ENCODE results near the gene SPDEF. TPM values are rescaled to one million over a fixed set of nuclear protein-coding genes. Genes with fewer than 3 reads are reported as not detected.

SPDEF gene
- total RNA-seq, 2 experiments from 2014 or later = not detected

DNA sequence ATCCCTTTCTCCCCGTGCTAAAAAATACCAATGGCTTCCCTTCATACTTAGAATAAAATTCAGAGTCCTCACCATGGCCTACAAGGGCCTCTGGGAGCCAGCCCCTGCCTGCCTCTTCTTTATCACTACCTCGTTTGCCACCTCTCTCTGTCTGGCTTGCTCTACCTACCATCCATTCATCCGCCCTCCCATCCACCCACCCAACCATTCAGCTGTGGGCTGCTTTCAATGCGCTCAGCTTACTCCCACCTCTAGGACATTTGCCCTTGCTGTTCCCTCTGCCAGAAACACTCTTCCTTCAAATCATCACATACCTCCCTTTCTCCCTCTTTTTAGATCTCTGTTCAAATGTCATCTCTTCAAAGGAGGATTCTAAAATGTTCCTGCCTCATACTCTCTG lies 45.8 kb downstream of the SPDEF start:
- H3K27me3 Mint-ChIP-seq = no peaks in the 10 kb centered on the region
- H3K4me3 Mint-ChIP-seq = no peak overlapping the region
- peaks cover 2% of the 10 kb centered on the region for H3K36me3 Mint-ChIP-seq (ENCODE audit: low read depth)
- intact Hi-C loops (cut with micrococcal nuclease) = no loop called here
- ATAC-seq (no peak), DNase-seq (no peak)
- TF ChIP-seq, protein P1, sequence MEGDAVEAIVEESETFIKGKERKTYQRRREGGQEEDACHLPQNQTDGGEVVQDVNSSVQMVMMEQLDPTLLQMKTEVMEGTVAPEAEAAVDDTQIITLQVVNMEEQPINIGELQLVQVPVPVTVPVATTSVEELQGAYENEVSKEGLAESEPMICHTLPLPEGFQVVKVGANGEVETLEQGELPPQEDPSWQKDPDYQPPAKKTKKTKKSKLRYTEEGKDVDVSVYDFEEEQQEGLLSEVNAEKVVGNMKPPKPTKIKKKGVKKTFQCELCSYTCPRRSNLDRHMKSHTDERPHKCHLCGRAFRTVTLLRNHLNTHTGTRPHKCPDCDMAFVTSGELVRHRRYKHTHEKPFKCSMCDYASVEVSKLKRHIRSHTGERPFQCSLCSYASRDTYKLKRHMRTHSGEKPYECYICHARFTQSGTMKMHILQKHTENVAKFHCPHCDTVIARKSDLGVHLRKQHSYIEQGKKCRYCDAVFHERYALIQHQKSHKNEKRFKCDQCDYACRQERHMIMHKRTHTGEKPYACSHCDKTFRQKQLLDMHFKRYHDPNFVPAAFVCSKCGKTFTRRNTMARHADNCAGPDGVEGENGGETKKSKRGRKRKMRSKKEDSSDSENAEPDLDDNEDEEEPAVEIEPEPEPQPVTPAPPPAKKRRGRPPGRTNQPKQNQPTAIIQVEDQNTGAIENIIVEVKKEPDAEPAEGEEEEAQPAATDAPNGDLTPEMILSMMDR (IDR thresholded peaks at IDR 0.05) = no peak
- H3K4me1 Mint-ChIP-seq (ENCODE audit: low read depth) = no peaks in the 10 kb centered on the region
- ChIA-PET CTCF (interaction anchor here (0.6 kb wide), 1 partner anchor 27 kb away, joined by 3 read pairs; no protein-coding TSS in a partner anchor), POLR2A (no interaction called here)
- no peak overlapping the region for H3K27ac Mint-ChIP-seq
- H3K9me3 Mint-ChIP-seq = peaks cover 5% of the 10 kb centered on the region

DNA sequence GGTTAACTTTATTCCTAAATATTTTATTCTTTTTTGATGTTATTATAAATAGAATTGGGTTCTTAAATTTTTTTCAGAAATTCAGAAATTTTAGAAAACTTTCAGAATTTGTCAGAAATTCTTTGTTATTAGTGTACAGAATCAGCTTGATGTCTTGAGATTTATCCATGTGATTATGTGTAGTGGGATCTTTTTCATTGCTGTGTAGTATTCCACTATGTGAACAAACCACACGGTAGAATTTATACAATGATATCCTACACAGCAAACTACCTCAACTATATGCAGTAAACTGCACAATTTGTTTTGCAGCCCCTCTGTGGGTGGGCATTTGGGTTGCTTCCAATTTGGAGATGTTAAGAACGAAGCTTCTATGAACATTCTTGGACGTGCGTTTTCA lies 46.3 kb downstream of the SPDEF start:
- POLR2A ChIA-PET = no interaction called here
- TF ChIP-seq, protein P1 (IDR thresholded peaks at IDR 0.05) = no peak
- no peak overlapping the region for H3K4me3 Mint-ChIP-seq
- H3K9me3 Mint-ChIP-seq = peaks cover 5% of the 10 kb centered on the region
- no peaks in the 10 kb centered on the region for H3K27me3 Mint-ChIP-seq
- intact Hi-C loops (cut with micrococcal nuclease) = no loop called here
- peaks cover 2% of the 10 kb centered on the region for H3K36me3 Mint-ChIP-seq (ENCODE audit: low read depth)
- DNase-seq (no peak), ATAC-seq (no peak)
- H3K27ac Mint-ChIP-seq = no peak overlapping the region
- H3K4me1 Mint-ChIP-seq (ENCODE audit: low read depth) = no peaks in the 10 kb centered on the region
- CTCF ChIA-PET = interaction anchor here (0.6 kb wide), 1 partner anchor 26 kb away, joined by 3 read pairs; no protein-coding TSS in a partner anchor

DNA sequence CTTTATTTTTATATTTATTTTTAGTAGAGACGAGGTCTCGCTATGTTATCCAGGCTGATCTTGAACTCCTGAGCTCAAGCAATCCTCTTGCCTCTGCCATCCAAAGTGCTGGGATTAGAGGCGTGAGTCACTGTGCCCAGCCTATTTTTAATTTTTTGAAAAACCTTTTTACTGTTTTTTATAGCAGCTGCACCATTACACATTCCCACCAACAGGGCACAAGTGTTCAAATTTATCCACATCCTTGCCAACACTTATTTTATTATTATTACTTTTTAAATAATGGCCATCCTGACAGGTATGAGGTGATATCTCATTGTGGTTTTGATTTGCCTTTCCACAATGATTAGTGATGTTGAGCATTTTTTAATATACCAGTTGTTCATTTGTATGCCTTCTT lies 47.7 kb downstream of the SPDEF start:
- CTCF ChIA-PET = no interaction called here
- intact Hi-C loops (cut with micrococcal nuclease) = no loop called here
- no peaks in the 10 kb centered on the region for H3K4me1 Mint-ChIP-seq (ENCODE audit: low read depth)
- TF ChIP-seq, protein P1 (IDR thresholded peaks at IDR 0.05) = no peak
- H3K27me3 Mint-ChIP-seq = no peaks in the 10 kb centered on the region
- DNase-seq (no peak), ATAC-seq (no peak)
- H3K4me3 Mint-ChIP-seq = no peak overlapping the region
- peaks cover 5% of the 10 kb centered on the region for H3K9me3 Mint-ChIP-seq
- H3K27ac Mint-ChIP-seq = no peak overlapping the region
- POLR2A ChIA-PET = no interaction called here
- peaks cover 2% of the 10 kb centered on the region for H3K36me3 Mint-ChIP-seq (ENCODE audit: low read depth)

DNA sequence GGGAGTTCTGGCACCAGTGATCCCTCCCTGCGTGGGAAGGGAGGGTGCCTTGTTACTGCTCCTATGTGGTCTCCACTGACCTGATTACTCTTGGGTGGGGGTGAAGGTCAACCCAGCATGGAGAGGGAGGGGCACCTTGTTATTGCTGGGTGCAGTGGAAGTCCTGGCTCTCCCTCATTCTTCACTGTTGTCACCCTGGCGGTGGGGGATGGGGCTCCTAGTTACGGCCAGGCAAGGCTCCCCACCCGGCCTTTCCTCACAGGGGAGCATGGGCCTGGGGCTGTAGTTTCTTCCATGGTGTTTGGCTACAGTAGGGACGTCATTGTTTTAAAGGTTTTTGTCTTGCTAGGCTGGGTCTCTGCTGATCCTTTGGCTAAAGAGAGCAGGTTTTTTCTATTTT lies 49.4 kb downstream of the SPDEF start:
- no peak for DNase-seq
- Mint-ChIP-seq H3K4me1 (ENCODE audit: low read depth) (no peaks in the 10 kb centered on the region), H3K27me3 (no peaks in the 10 kb centered on the region), H3K36me3 (ENCODE audit: low read depth) (peaks cover 2% of the 10 kb centered on the region), H3K9me3 (peaks cover 8% of the 10 kb centered on the region), H3K4me3 (no peak overlapping the region), H3K27ac (no peak overlapping the region)
- intact Hi-C loops (cut with micrococcal nuclease) = no loop called here
- TF ChIP-seq, protein P1 (IDR thresholded peaks at IDR 0.05) = no peak
- ATAC-seq = no peak
- CTCF ChIA-PET = no interaction called here
- POLR2A ChIA-PET = no interaction called here

DNA sequence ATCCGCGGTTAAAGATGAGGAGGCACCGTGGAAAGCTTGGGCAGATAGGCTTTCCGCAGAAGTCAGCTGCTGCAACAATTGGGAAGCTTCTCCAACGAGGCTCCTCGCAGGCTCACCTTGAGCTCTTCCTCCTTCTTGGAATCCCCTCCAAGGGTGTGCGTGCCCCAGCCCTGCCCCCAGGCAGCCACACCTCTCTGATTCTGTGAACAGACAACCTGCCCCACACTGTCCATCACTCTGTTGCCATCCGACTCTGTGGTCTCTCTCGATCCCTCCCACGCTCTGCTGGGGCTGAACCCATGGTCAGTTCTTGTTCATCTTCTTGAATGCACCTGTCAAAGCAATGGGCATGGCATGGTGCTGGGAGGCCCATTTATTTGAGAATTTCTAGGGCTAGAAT lies 58.7 kb downstream of the SPDEF start:
- CTCF ChIA-PET = no interaction called here
- DNase-seq (no peak), ATAC-seq (no peak)
- Mint-ChIP-seq H3K36me3 (ENCODE audit: low read depth) (no peaks in the 10 kb centered on the region), H3K27me3 (no peaks in the 10 kb centered on the region), H3K4me1 (ENCODE audit: low read depth) (no peaks in the 10 kb centered on the region), H3K9me3 (peaks cover 6% of the 10 kb centered on the region), H3K4me3 (no peak overlapping the region), H3K27ac (no peak overlapping the region)
- intact Hi-C loops (cut with micrococcal nuclease) = no loop called here
- POLR2A ChIA-PET = no interaction called here
- TF ChIP-seq, protein P1 (IDR thresholded peaks at IDR 0.05) = no peak

Measured in activated CD8-positive, alpha-beta T cell treated with anti-CD3 and anti-CD28 coated beads for 36 hours (primary cell).